H1 (cell line): ENCODE data around the gene CYSRT1. TPM values are rescaled to one million over a fixed set of nuclear protein-coding genes. Genes with fewer than 3 reads are reported as not detected.

Source experiments
- CTBP2 ChIP-seq: IDR thresholded peaks from 2 replicates; pipeline ENCODE4 v1.7.0; 2011; ENCODE audit warnings: borderline replicate concordance, mild to moderate bottlenecking, moderate library complexity, mixed read lengths, low read length; ENCODE audit not compliant: insufficient read depth, insufficient read length
- HDAC6 ChIP-seq: IDR thresholded peaks from one replicate; pipeline ENCODE4 v1.7.1; 2012; ENCODE audit warnings: low read depth, mild to moderate bottlenecking, inconsistent platforms, low read length, moderate library complexity
- KDM1A ChIP-seq: fragments of 200-600, 300-600 bp; sonication (generic); IDR thresholded peaks from 2 replicates; pipeline ENCODE4 v1.7.1; 2016; ENCODE audit warnings: mild to moderate bottlenecking, low read length, borderline replicate concordance
- NRF1 ChIP-seq: IDR thresholded peaks from 2 replicates; pipeline ENCODE4 v1.6.1; 2011; ENCODE audit warnings: mild to moderate bottlenecking, low read depth, low read length, improper control_type of control experiment
- POLR2AphosphoS5 ChIP-seq: IDR thresholded peaks from 2 replicates; pipeline ENCODE4 v1.6.1; 2011; ENCODE audit warnings: low read depth, low read length
- POU5F1 ChIP-seq: IDR thresholded peaks from 2 replicates; pipeline ENCODE4 v1.6.1; 2011; ENCODE audit warnings: low read depth, mild to moderate bottlenecking, low read length, moderate library complexity
- SIRT6 ChIP-seq: IDR thresholded peaks from one replicate; pipeline ENCODE4 v1.7.1; 2012; ENCODE audit warnings: low read length, inconsistent platforms
- SP1 ChIP-seq: IDR thresholded peaks from 2 replicates; pipeline ENCODE4 v1.6.1; 2011; ENCODE audit warnings: low read depth, low read length
- SRF ChIP-seq: IDR thresholded peaks from 2 replicates; pipeline ENCODE4 v1.6.1; 2011; ENCODE audit warnings: mild to moderate bottlenecking, low read depth, low read length, moderate library complexity
- TCF12 ChIP-seq: IDR thresholded peaks from 2 replicates; pipeline ENCODE4 v1.6.1; 2011; ENCODE audit warnings: low read depth, mild to moderate bottlenecking, low read length
- polyA plus RNA-seq, 7 experiments: library from polyadenylated mRNA; depleted of rRNA in 3 of 7; stranded (reverse) in 5 of 7; unstranded in 2 of 7; fragments of >200 nt in 5 of 7; fragments of 200-250 nt in 2 of 7; gene quantifications; 1 replicate in 5 of 7; 2 replicates in 1 of 7; 4 replicates in 1 of 7; pipeline versions ENCODE4 v1.2.1 to v1.2.3, GENCODE V29; 2011 to 2013; ENCODE audit warnings: missing spikeins in 2 of 7, mixed read lengths in 2 of 7
- total RNA-seq: library from RNA; stranded (reverse); fragmentation: NEBNext Ultra II Directional; extraction: Animal tissue kit (Norgen Biotek cat#: 25700); gene quantifications from 2 replicates; pipeline ENCODE4 v1.2.1, GENCODE V29; 2021
- TF ChIP-seq, protein P1 (sequence below): fragments of 300-600 bp; sonication (generic); IDR thresholded peaks from 2 replicates; pipeline ENCODE4 v1.7.1; 2012; ENCODE audit warnings: low read length, moderate library complexity, mild to moderate bottlenecking, inconsistent platforms; ENCODE audit not compliant: insufficient replicate concordance

The CYSRT1 gene
- total and polyA plus RNA-seq, 2 of the 8 experiments (the other 6 are each of a cell fraction or from before 2014, with no cell fraction given): 1.0 to 6.5 TPM

GRCh38 chr9:137180491-137180890, 44.5 kb upstream of the CYSRT1 start (continued):
- TF ChIP-seq, protein P1, sequence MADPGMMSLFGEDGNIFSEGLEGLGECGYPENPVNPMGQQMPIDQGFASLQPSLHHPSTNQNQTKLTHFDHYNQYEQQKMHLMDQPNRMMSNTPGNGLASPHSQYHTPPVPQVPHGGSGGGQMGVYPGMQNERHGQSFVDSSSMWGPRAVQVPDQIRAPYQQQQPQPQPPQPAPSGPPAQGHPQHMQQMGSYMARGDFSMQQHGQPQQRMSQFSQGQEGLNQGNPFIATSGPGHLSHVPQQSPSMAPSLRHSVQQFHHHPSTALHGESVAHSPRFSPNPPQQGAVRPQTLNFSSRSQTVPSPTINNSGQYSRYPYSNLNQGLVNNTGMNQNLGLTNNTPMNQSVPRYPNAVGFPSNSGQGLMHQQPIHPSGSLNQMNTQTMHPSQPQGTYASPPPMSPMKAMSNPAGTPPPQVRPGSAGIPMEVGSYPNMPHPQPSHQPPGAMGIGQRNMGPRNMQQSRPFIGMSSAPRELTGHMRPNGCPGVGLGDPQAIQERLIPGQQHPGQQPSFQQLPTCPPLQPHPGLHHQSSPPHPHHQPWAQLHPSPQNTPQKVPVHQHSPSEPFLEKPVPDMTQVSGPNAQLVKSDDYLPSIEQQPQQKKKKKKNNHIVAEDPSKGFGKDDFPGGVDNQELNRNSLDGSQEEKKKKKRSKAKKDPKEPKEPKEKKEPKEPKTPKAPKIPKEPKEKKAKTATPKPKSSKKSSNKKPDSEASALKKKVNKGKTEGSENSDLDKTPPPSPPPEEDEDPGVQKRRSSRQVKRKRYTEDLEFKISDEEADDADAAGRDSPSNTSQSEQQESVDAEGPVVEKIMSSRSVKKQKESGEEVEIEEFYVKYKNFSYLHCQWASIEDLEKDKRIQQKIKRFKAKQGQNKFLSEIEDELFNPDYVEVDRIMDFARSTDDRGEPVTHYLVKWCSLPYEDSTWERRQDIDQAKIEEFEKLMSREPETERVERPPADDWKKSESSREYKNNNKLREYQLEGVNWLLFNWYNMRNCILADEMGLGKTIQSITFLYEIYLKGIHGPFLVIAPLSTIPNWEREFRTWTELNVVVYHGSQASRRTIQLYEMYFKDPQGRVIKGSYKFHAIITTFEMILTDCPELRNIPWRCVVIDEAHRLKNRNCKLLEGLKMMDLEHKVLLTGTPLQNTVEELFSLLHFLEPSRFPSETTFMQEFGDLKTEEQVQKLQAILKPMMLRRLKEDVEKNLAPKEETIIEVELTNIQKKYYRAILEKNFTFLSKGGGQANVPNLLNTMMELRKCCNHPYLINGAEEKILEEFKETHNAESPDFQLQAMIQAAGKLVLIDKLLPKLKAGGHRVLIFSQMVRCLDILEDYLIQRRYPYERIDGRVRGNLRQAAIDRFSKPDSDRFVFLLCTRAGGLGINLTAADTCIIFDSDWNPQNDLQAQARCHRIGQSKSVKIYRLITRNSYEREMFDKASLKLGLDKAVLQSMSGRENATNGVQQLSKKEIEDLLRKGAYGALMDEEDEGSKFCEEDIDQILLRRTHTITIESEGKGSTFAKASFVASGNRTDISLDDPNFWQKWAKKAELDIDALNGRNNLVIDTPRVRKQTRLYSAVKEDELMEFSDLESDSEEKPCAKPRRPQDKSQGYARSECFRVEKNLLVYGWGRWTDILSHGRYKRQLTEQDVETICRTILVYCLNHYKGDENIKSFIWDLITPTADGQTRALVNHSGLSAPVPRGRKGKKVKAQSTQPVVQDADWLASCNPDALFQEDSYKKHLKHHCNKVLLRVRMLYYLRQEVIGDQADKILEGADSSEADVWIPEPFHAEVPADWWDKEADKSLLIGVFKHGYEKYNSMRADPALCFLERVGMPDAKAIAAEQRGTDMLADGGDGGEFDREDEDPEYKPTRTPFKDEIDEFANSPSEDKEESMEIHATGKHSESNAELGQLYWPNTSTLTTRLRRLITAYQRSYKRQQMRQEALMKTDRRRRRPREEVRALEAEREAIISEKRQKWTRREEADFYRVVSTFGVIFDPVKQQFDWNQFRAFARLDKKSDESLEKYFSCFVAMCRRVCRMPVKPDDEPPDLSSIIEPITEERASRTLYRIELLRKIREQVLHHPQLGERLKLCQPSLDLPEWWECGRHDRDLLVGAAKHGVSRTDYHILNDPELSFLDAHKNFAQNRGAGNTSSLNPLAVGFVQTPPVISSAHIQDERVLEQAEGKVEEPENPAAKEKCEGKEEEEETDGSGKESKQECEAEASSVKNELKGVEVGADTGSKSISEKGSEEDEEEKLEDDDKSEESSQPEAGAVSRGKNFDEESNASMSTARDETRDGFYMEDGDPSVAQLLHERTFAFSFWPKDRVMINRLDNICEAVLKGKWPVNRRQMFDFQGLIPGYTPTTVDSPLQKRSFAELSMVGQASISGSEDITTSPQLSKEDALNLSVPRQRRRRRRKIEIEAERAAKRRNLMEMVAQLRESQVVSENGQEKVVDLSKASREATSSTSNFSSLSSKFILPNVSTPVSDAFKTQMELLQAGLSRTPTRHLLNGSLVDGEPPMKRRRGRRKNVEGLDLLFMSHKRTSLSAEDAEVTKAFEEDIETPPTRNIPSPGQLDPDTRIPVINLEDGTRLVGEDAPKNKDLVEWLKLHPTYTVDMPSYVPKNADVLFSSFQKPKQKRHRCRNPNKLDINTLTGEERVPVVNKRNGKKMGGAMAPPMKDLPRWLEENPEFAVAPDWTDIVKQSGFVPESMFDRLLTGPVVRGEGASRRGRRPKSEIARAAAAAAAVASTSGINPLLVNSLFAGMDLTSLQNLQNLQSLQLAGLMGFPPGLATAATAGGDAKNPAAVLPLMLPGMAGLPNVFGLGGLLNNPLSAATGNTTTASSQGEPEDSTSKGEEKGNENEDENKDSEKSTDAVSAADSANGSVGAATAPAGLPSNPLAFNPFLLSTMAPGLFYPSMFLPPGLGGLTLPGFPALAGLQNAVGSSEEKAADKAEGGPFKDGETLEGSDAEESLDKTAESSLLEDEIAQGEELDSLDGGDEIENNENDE: no peak
- no peak for TF ChIP-seq NRF1
- TF ChIP-seq SP1: no peak
- TF ChIP-seq SIRT6: no peak
- TF ChIP-seq CTBP2: no peak
- no peak for TF ChIP-seq POLR2AphosphoS5
- TF ChIP-seq TCF12: no peak
- TF ChIP-seq KDM1A: no peak
- no peak for TF ChIP-seq SRF
- TF ChIP-seq HDAC6: no peak
- no peak for TF ChIP-seq POU5F1
